NCI-H460 (cell line): ENCODE results near the gene SPESP1. TPM values are rescaled to one million over a fixed set of nuclear protein-coding genes. Genes with fewer than 3 reads are reported as not detected.

Source experiments
- DNase-seq: peaks from one replicate; pipeline ENCODE4 v3.0.0-alpha.2; 2016; ENCODE audit warnings: low read depth; ENCODE audit errors: extremely low read depth
- total RNA-seq: library from RNA; depleted of rRNA; stranded (reverse); fragments of >200 nt; shearing (Covaris generic); gene quantifications from 2 replicates; pipeline ENCODE4 v1.2.3, GENCODE V29; 2014; rRNA removed

The SPESP1 gene
- total RNA-seq, 1 experiment from 2014 or later, result not detected

DNA sequence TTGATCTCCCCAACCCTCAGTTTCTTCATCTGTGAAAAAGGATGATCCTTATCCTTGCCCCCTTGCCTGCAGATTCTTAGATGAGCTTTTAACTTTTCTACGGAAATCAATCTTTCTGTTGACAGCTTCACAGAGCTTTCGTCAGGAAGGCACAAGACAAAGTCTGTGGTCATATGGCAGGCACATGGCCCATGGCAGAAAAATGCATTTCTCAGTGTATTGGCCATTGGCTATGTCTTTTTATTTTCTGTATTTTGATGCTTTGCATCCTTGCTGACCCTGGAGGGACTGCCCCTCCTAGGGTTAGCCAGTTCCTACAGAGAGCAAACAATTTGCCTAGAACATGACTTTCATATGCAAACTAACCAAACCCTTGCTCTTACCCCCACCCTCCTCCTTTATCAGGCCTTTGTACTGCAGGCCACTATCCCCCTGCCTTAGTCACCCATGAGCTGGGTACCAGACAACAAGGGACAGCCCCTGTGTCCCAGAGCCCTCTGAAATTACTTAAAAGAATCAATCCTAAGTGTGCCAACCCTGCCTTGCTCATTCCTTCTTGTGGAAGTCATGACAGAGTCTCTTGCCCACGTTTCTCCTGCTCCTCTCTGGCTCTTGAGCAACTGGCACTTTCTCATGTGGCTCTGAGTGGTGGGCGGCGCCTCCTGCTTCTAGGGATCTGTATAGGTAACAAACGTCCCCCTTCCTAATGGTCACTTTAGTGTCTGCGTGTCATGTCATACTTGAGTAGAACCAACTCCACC lies 60.1 kb downstream of the SPESP1 start:
- no peak for DNase-seq

DNA sequence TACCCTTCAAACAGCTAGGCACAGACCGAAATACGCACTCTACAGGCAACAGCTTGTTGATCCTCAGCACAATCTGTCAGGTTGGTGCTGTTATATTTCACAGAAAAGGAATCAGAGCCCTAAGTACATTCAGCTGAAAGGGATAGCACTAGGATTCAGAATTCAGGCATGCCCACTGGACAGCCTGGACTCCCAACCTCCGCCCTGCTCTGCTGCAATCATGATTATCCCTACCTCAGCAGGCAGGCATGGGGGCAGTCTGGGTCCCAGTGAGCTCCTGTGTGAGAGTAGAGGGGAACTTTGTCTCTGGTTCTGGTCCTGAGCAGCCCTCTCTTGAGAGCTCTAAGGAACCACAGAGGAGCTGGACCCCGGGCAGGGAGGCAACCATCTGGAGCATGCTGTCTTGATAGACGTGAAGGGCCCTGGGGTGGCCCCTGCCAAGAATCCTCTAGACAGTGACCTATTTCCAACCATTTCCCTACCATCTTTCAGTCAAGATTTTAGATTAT lies 60.7 kb downstream of the SPESP1 start:
- no peak for DNase-seq

- DNase-seq, result no peak
Measured at GRCh38 chr15:68991723-68992122, 61.4 kb downstream of the SPESP1 start.

- no peak for DNase-seq
Measured at GRCh38 chr15:68992696-68993095, 62.4 kb downstream of the SPESP1 start.

DNA sequence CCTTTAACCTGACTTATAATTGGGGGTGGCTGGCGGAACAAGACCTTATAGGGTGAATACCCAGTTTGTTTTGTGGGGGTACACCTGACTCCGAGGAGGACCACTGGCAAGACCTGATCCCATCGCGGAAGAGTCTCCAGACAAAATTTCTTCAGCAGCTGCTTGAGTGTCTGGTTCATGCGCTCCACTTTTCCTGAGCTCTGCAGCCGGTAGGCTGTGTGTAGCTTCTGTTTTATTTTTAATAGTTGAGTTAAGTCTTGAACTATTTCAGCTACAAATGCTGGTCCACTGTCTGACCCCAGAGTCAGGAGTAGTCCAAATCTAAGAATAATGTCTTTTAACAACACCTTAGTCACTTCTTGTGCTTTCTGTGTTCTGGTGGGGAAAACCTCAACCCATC lies 63.0 kb downstream of the SPESP1 start:
- DNase-seq, result no peak

GRCh38 chr15:68994149-68994548 lies 63.8 kb downstream of the SPESP1 start:
- DNase-seq, result no peak

GRCh38 chr15:68994981-68995761 lies 64.8 kb downstream of the SPESP1 start:
- no peak for DNase-seq

Other genes with a start within 250 kb of the SPESP1 start
- gene ANP32A, start 109.6 kb upstream of the SPESP1 start, total RNA-seq, result 110 and 130 TPM in 2 replicates
- 0.23 and 0.64 TPM in 2 replicates for gene NOX5, start 84.2 kb downstream of the SPESP1 start, total RNA-seq
- 95.2 and 115 TPM in 2 replicates for gene GLCE, start 230.1 kb downstream of the SPESP1 start, total RNA-seq